Activated CD8-positive, alpha-beta memory T cell treated with anti-CD3 and anti-CD28 coated beads, Interleukin-2, amount 50 U/mL, for 48 hours (primary cell): ENCODE data around the gene DZIP1.
"Not testable (repeated sequence)": the region's sequence is repeated elsewhere in the genome, so short reads cannot be mapped to it uniquely, and the experiment has no call there.

ENCODE experiments used
- DNase-seq: peaks from one replicate; pipeline ENCODE4 v3.0.0-alpha.2; 2020

Gene DZIP1, protein sequence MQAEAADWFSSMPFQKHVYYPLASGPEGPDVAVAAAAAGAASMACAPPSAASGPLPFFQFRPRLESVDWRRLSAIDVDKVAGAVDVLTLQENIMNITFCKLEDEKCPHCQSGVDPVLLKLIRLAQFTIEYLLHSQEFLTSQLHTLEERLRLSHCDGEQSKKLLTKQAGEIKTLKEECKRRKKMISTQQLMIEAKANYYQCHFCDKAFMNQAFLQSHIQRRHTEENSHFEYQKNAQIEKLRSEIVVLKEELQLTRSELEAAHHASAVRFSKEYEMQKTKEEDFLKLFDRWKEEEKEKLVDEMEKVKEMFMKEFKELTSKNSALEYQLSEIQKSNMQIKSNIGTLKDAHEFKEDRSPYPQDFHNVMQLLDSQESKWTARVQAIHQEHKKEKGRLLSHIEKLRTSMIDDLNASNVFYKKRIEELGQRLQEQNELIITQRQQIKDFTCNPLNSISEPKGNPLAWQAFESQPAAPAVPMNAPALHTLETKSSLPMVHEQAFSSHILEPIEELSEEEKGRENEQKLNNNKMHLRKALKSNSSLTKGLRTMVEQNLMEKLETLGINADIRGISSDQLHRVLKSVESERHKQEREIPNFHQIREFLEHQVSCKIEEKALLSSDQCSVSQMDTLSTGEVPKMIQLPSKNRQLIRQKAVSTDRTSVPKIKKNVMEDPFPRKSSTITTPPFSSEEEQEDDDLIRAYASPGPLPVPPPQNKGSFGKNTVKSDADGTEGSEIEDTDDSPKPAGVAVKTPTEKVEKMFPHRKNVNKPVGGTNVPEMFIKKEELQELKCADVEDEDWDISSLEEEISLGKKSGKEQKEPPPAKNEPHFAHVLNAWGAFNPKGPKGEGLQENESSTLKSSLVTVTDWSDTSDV

DNA sequence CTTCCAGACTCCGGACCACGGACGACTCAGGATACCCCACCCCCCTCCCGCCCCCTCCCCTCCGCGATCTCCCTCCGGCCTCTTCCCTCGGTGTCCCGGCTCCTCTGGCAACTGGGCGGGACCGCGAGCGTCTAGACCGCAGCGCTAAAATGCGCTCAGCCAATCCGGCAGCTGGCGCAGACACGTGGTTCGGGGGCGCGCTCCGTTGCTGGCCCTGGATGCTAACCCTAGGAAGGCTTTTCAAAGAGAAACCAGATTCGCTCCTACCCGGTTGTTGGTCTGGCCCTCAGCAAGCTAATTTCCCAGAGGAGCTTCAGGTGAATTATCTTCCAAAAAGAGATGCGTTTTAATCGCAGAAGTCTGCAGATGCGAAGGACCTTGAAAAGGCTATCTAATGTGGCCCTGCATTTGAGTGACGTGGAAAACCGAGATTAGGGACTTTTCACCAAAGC is at the start of gene DZIP1:
Gene DZIP1, minus strand, starts transcription at position 106 of the 452 bp plus-strand sequence. CDS start 2,677 bp downstream, outside the sequence.
- DNase-seq = peak; percentile 65

DNA sequence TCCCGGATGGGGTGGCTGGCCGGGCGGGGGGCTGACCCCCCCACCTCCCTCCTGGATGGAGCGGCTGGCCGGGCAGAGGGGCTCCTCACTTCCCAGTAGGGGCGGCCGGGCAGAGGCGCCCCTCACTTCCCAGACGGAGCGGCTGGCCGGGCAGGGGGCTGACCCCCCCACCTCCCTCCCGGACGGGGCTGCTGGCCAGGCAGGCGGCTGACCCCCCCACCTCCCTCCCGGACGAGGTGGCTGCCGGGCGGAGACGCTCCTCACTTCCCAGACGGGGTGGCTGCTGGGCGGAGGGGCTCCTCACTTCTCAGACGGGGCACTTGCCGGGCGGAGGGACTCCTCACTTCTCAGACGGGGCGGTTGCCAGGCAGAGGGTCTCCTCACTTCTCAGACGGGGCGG is 46.5 kb upstream of the DZIP1 start:
- DNase-seq = not testable (repeated sequence)

DNA sequence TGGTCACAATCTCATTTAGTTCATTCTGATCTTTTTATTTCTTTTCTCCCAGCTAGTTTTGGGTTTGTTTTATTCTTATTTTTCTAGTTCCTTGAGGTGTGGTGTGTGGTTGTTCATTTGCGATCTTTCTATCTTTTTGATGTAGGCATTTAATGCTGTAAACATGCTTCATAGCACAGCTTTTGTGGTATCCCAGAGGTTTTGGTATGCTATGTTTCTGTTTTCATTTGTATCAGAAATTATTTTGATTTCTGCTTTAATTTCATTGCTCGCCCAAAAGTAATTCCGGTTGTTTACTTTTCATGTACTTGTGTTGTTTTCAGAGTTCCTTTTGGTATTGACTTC is 45.0 kb upstream of the DZIP1 start:
- no peak for DNase-seq

DNA sequence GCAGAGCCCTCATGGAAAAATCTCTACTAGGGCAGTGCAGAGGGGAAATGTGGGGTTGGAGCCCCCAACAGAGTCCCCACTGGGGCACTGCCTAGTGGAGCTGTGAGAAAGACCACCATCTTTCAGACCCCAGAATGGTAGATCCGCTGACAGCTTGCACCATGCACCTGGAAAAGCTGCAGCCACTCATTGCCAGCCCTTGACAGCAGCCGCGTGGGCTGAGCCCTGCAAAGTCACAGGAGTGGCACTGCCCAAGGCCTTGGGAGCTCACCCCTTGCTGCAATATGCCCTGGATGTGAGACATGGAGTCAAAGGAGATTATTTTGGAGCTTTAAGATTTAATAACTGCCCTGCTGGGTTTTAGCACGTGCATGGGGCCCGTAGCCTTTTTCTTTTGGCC is 40.5 kb upstream of the DZIP1 start:
- not testable (repeated sequence) for DNase-seq

DNA sequence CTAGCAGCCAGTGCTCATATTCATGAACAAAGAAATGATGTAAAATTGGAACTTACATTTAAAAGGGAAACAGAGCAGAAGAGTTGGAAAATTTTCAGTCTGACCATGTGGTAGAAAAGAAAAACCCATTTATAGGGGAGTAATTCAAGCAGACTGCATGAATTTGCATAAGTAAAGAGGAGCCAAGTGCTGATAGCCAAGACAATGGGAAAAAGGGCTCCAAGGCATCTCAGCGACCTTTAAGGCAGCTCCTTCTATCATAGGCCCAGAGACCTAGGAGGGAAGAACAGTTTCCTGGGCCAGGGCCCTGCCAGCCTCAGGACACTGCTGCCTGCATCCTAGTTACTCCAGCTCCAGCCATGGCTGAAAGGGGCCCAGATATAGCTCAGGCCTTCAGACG is 39.9 kb upstream of the DZIP1 start:
- DNase-seq = no peak

DNA sequence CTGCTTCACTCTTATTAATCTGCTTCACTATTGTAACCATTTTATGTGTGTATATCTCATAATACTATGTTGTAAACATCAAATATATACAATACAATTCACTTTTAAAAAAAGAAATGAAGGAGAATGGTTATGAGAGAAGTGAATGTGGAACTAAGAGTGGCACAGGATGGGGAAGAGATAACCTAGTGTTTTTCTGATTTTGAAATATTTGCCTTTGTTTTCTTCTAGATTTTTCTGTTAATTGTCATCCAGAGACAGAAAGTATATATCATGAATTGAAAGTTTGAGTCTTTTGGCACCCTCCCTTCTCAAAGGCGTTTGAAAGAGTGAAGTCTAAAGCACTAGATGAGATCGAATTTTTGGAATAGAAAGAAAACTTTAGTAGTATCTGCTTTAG is 35.2 kb upstream of the DZIP1 start:
- no peak for DNase-seq

GRCh38 chr13:95678967-95679366 is 34.5 kb upstream of the DZIP1 start:
- DNase-seq = no peak

DNA sequence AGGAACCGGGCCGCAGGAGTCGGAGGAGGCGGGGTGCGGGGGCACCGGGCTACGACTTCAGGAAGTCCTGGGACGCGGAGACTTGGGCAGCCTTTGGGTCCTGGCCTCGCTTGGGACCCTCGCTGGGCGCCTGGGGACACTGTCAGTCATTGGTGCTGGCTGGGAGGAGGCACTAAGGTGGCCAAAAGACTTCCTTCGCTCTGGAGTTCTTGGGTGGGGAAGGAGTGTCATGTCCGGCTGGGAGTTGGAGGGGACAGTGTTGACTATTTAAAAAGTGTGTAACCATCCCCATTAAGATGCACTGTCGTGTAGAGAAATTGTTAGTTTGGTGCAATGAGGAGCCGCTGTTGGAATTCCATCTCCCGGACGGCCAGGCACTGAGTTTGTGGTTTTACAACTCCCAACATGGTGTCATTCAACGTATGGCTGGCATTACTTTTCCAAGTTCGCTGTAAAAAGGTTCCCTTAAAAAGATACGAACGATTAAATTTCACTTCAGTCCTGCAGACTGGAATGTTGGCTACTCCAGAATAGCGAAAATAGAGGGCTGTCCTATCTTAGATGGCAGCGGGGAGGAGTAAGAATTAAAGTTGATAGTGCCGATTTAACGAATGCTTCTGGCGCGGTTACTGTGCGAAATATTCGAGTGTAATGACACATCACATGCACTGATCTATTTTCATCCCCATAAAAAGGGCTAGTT is 33.2 kb upstream of the DZIP1 start:
- no peak for DNase-seq

- peak; percentile 97 for DNase-seq
Observed at GRCh38 chr13:95676762-95677563, 32.5 kb upstream of the DZIP1 start, which contains the start of gene DNAJC3. Gene DNAJC3 (plus strand): TSS chr13:95677139. CDS start chr13:95677256, 117 bp downstream.

DNA sequence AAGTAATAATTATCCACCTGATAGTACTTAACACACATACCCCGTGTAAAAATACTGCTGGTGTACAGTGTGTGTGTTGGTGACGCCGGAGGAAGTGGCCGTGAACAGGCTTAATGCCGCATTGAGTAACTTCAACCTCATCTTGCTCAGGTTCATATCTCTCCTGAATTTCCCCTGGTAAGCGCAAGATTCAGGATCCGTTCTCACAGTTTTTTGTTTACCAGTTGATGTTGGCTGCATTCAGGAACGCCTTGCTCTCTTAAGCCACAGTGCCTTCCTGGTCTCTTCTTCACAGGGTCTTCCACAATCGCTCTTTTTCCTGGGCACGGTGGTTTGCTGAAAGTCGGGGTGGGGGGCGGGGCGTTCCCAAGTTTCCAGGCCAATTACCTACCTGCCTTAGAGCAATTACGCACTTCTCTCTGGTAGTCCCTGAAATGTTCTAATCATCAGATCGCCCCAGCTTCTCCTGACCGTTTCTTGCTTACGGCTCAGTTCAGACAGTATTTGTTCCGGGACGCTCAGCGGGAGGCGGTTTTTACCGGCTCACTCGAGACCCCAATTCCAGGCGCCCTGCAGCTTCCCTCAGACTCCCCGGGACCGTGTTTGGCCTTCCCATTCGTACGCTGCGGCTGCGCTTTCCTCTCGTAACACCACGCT is 31.7 kb upstream of the DZIP1 start:
- DNase-seq = no peak

DNA sequence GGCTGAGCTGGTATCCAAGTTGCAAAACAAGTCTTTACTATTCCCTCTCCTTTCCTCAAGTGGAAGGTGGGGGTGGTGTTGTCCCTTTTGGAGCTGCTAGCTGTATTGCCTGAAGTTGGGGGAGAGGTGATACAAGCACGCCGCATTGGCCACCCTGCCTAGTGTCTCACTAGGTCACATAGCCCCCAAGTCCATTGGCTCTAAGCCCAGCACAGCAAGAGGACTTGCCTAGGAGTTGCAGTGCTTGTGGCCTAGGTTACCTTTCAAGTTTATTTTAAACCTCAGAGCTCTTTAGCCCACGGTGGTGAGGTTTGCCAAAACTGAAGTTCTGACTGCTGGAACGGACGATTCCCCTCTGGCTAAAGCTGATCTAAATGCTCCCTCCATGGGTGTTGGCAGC is 27.1 kb upstream of the DZIP1 start:
- no peak for DNase-seq

GRCh38 chr13:95667235-95667634 is 22.7 kb upstream of the DZIP1 start:
- DNase-seq = not testable (repeated sequence)

DNA sequence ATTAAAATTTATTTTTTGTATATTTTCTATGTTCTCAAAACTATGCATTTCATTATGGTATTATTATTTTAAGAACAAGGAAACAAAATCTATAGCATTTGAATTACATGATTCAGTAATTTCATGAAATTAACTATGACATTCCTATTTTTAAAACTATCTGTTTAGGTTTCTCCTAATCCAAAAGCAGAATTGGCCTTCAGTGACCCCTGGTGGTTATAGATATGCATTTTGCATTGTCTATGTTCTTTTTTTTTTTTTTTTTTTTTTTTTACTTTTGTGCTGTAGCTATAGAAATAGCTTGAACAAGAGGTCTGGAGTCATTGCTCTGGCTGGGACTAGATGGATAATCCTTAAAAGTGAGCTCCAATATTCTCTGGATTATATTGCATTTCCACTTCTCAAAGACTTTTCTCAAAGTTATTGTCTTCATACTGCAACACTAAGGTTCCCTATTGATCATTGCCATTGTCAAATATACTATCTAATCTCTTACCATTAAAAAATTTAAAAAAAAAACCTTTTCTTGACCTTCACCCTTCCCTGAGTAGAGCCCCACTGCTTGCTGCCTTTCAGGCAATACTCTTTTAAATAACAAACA is 16.6 kb upstream of the DZIP1 start:
- DNase-seq = no peak

- no peak for DNase-seq
Observed at GRCh38 chr13:95659500-95659899, 15.0 kb upstream of the DZIP1 start.

GRCh38 chr13:95656386-95657015 is 12.0 kb upstream of the DZIP1 start:
- no peak for DNase-seq

DNA sequence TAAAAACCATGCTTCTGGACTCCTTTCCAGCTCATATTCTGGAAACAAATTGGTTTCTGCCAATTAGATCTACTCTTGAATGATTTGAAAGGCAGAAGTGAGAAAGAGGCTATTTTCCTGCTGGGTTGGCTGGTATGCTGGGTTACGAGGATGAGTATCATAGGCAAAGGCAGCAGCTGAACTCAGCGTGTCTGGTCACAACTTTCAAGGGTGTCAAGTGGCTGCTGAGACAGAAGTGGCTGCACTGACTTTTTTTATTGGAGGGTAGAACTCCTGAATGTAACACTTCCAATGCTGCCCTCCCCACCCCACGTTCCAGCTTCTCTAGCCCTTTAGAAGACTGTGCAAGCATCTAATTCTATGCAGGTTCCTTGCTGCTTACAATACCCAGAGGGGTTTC is 8.3 kb upstream of the DZIP1 start:
- no peak for DNase-seq

- no peak for DNase-seq
Observed at GRCh38 chr13:95652244-95652764, 7.8 kb upstream of the DZIP1 start.

DNA sequence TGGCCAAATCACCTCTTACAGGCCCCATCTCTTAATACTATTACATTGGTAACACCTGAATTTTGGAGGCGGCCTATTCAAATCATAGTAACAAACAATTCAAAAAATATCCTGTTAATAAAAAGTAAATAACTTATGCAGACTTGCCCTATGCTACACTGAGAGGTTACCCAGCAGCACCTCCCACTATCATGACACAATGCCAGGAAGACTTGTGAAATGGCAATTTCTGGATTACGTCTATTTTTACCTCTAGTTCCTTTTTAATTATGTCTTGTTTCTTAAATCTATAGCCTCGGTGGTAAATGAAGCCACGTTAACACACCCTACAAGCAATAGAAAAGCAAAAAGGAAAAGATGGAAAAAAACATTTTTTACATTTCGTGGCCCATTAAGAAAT is 6.2 kb upstream of the DZIP1 start:
- no peak for DNase-seq

- DNase-seq = no peak
Observed at GRCh38 chr13:95647321-95647720, 2.8 kb upstream of the DZIP1 start.

- peak; percentile 53 for DNase-seq
Observed at GRCh38 chr13:95643936-95644598, 439 bp downstream of the DZIP1 start.
